ENCODE results near the gene MAFF. TPM values are rescaled to one million over a fixed set of nuclear protein-coding genes. Genes with fewer than 3 reads are reported as not detected.
A peak's percentile ranks its signal among the peaks of the same experiment; 100 is the strongest.

MAFF gene
- total and polyA plus RNA-seq, 3 experiments from 2014 or later, result 4.6 to 7.8 (median 7.4) TPM

GRCh38 chr22:38260761-38261681 is 59.2 kb downstream of the MAFF start:
- Mint-ChIP-seq H3K9me3 (no peaks in the 10 kb centered on the region), H3K27ac (peak overlapping the region; percentile 49 to 90 (median 86)), H3K36me3 (peaks cover 0 to 16% (median 4%) of the 10 kb centered on the region in 3 donors), H3K27me3 (peaks cover 0 to 2% of the 10 kb centered on the region in 2 donors), H3K4me1 (peaks cover 32 to 48% (median 46%) of the 10 kb centered on the region in 3 donors), H3K4me3 (peak overlapping the region in 2 of 7 donors; percentile 29 to 58)
- POLR2A ChIA-PET, result interaction anchor here (1.2 kb wide), 1 partner anchor 11 kb away, joined by 3 read pairs; the partner anchor contains the start of gene TMEM184B
- Histone ChIP-seq H3K36me3 (ENCODE audit: insufficient read depth, low read length) (no peaks in the 10 kb centered on the region), H3K27me3 (ENCODE audit: insufficient read depth, low read length, poor library complexity, severe bottlenecking) (no peaks in the 10 kb centered on the region), H3K4me3 (ENCODE audit: low read length) (no peak overlapping the region), H3K27ac (ENCODE audit: low read depth, low read length) (no peak overlapping the region), H3K9me3 (ENCODE audit: low read length) (no peaks in the 10 kb centered on the region), H3K4me1 (ENCODE audit: insufficient read depth, low read length) (peaks cover 5% of the 10 kb centered on the region)
- no peak for DNase-seq
- CTCF ChIA-PET, result interaction anchor here (0.5 to 1.7 kb wide), 2 partner anchors 12 to 1338 kb away, joined by 3 to 4 read pairs; no protein-coding TSS in a partner anchor

DNA sequence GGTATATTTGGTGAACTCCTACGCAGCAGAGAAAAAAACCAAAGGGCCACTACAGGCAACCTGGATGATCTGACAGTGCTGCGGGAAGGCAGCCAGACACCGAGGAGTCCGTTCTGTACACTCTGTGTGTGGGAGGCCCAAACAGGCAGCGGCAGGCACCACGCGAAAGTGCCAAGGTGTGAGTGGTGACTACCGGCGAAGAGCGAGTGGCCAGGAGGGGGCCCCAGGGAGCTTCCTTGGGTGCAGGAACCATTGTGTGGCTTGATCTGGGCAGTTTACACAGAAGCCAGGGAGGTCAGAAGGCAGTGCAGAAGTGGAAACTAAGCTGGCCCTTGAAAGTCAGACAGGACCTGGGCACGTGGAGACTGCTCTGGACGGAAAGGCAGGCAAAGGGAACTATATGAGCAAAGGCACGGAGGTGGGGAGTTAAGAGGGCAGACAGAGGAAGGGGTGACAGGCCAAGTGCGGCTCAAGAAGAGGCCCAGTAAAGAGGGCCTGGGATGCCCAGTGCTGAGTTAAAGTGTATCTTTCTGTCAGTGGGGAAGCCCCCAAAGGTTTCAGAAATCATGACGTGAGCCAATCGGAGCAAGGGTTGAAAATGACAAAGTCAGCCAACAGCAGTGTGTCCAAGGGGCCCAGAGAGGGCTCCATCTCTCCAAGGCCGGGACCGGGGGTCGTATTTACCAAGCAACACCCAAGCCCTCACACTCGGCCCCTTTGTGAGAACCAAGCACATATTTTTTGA is 60.4 kb downstream of the MAFF start:
- peaks cover 17% of the 10 kb centered on the region for H3K4me1 ChIP-seq (ENCODE audit: insufficient read depth, low read length)
- ChIA-PET POLR2A (interaction anchor here (1.2 kb wide), 1 partner anchor 10 kb away, joined by 3 read pairs; the partner anchor contains the start of gene TMEM184B), CTCF (interaction anchor here (1.7 kb wide), 1 partner anchor 13 kb away, joined by 3 read pairs; no protein-coding TSS in a partner anchor)
- H3K27ac ChIP-seq (ENCODE audit: low read depth, low read length), result no peak overlapping the region
- Mint-ChIP-seq H3K4me1 (peaks cover 42 to 58% (median 53%) of the 10 kb centered on the region in 3 donors), H3K9me3 (no peaks in the 10 kb centered on the region), H3K36me3 (peaks cover 0 to 16% (median 4%) of the 10 kb centered on the region in 3 donors), H3K27ac (peak overlapping the region in 5 of 8 donors; percentile 55 to 87 (median 80)), H3K27me3 (peaks cover 0 to 2% of the 10 kb centered on the region in 2 donors), H3K4me3 (peak overlapping the region in 1 of 7 donors; percentile 21)
- H3K36me3 ChIP-seq (ENCODE audit: insufficient read depth, low read length), result no peaks in the 10 kb centered on the region
- no peaks in the 10 kb centered on the region for H3K27me3 ChIP-seq (ENCODE audit: insufficient read depth, low read length, poor library complexity, severe bottlenecking)
- H3K4me3 ChIP-seq (ENCODE audit: low read length), result no peak overlapping the region
- peak in 3 of 5 donors; percentile 24 to 60 (median 29) for DNase-seq
- H3K9me3 ChIP-seq (ENCODE audit: low read length), result no peaks in the 10 kb centered on the region

DNA sequence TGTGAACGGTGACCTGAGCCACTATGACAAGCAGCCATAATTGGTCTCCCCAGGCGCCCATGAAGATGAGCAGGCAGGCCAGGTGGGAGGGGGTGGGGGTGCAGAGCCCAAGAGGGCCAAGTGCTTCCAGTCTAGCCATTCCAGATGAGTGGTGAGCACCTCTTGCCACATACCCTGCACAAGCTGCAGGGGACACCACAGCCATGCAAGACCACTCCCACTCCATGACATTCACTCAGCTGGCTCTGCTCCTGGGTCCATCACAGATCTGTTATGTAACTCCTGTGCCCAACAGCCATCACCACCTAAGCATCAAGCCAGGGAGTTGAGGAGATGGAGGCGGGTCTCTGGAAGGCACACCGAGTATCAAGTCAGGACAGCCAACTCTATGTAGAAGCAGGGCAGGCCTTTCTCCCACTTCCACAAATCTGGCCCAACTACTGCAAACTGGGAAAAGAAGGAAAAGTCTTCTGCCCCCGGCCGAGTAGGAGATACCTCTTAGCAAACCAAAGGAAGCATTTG is 62.6 kb downstream of the MAFF start:
- ChIA-PET POLR2A (interaction anchor here (0.7 kb wide), 1 partner anchor 88 kb away, joined by 3 read pairs; no protein-coding TSS in a partner anchor), CTCF (no interaction called here)
- H3K4me3 ChIP-seq (ENCODE audit: low read length), result no peak overlapping the region
- H3K9me3 ChIP-seq (ENCODE audit: low read length), result no peaks in the 10 kb centered on the region
- H3K9me3 Mint-ChIP-seq, result no peaks in the 10 kb centered on the region
- peaks cover 24% of the 10 kb centered on the region for H3K4me1 ChIP-seq (ENCODE audit: insufficient read depth, low read length)
- peak overlapping the region in 3 of 8 donors; percentile 50 to 78 (median 55) for H3K27ac Mint-ChIP-seq
- no peak for DNase-seq
- peaks cover 0 to 14% (median 4%) of the 10 kb centered on the region in 3 donors for H3K36me3 Mint-ChIP-seq
- H3K4me1 Mint-ChIP-seq, result peaks cover 50 to 70% (median 60%) of the 10 kb centered on the region in 3 donors
- no peaks in the 10 kb centered on the region for H3K36me3 ChIP-seq (ENCODE audit: insufficient read depth, low read length)
- no peak overlapping the region for H3K27ac ChIP-seq (ENCODE audit: low read depth, low read length)
- H3K27me3 Mint-ChIP-seq, result no peaks in the 10 kb centered on the region
- H3K4me3 Mint-ChIP-seq, result no peak overlapping the region
- H3K27me3 ChIP-seq (ENCODE audit: insufficient read depth, low read length, poor library complexity, severe bottlenecking), result no peaks in the 10 kb centered on the region

Other genes with a start within 250 kb of the MAFF start
- gene C22orf23, start 248.4 kb upstream of the MAFF start, total RNA-seq, result under 1 TPM; 0.29 to 0.37 TPM
- not detected for gene C22orf23, start 248.4 kb upstream of the MAFF start, polyA plus RNA-seq
- gene POLR2F, start 248.3 kb upstream of the MAFF start, total RNA-seq, result 100 to 1,000 TPM; 140 to 148 TPM
- gene POLR2F, start 248.3 kb upstream of the MAFF start, polyA plus RNA-seq, result 167 TPM
- not detected for gene SOX10, start 217.4 kb upstream of the MAFF start, total RNA-seq
- not detected for gene SOX10, start 217.4 kb upstream of the MAFF start, polyA plus RNA-seq
- gene PICK1, start 144.6 kb upstream of the MAFF start, total RNA-seq, result 10 to 100 TPM; 21.0 to 22.5 TPM
- gene PICK1, start 144.6 kb upstream of the MAFF start, polyA plus RNA-seq, result 9.4 TPM
- gene SLC16A8, start 117.8 kb upstream of the MAFF start, total RNA-seq, result under 1 TPM in 1 of 2 experiments, not detected in 1; 0.35 TPM
- not detected for gene SLC16A8, start 117.8 kb upstream of the MAFF start, polyA plus RNA-seq
- gene BAIAP2L2, start 91.3 kb upstream of the MAFF start, total RNA-seq, result under 1 TPM; 0.53 to 0.58 TPM
- gene BAIAP2L2, start 91.3 kb upstream of the MAFF start, polyA plus RNA-seq, result not detected
- gene PLA2G6, start 20.2 kb upstream of the MAFF start, total RNA-seq, result 10 to 100 TPM; 33.0 to 34.1 TPM
- gene PLA2G6, start 20.2 kb upstream of the MAFF start, polyA plus RNA-seq, result 5.6 TPM
- gene TMEM184B, start 71.0 kb downstream of the MAFF start, total RNA-seq, result 10 to 100 TPM; 29.0 to 31.7 TPM
- 23.4 TPM for gene TMEM184B, start 71.0 kb downstream of the MAFF start, polyA plus RNA-seq
- 100 to 1,000 TPM; 102 to 105 TPM for gene CSNK1E, start 115.4 kb downstream of the MAFF start, total RNA-seq
- gene CSNK1E, start 115.4 kb downstream of the MAFF start, polyA plus RNA-seq, result 14.1 TPM

All from CD8-positive, alpha-beta memory T cell (primary cell).